KMS-11 (cell line): ENCODE measurements around the gene INSYN2B.

Source experiments
- H2AFZ ChIP-seq: fragments of 200-600 bp; sonication (generic); 2 replicates; pipeline ENCODE4 v1.6.1; 2016; ENCODE audit warnings: antibody characterized with exemption, mixed run types, low read depth
- H3K27ac ChIP-seq: fragments of 200-600 bp; sonication (generic); 2 replicates; pipeline ENCODE4 v1.6.1; 2016; ENCODE audit warnings: mild to moderate bottlenecking, mixed run types
- H3K27me3 ChIP-seq: fragments of 200-600 bp; sonication (generic); 2 replicates; pipeline ENCODE4 v1.6.1; 2017; ENCODE audit warnings: mild to moderate bottlenecking, low read depth, mixed run types, moderate library complexity; ENCODE audit not compliant: insufficient read depth
- H3K36me3 ChIP-seq: fragments of 200-600 bp; sonication (generic); 2 replicates; pipeline ENCODE4 v1.6.1; 2017; ENCODE audit warnings: mild to moderate bottlenecking, mixed run types; ENCODE audit not compliant: insufficient read depth
- H3K4me1 ChIP-seq: fragments of 200-600 bp; sonication (generic); 2 replicates; pipeline ENCODE4 v1.6.1; 2016; ENCODE audit warnings: mild to moderate bottlenecking, low read depth, mixed run types; ENCODE audit not compliant: poor library complexity, severe bottlenecking
- H3K4me2 ChIP-seq: fragments of 200-600 bp; sonication (generic); 2 replicates; pipeline ENCODE4 v1.7.0; 2016; ENCODE audit warnings: mild to moderate bottlenecking, mixed run types
- H3K4me3 ChIP-seq: fragments of 200-600 bp; sonication (generic); IDR thresholded peaks from 2 replicates; pipeline ENCODE4 v1.6.1; 2017; ENCODE audit warnings: low read depth, low read length, mixed read lengths; ENCODE audit not compliant: insufficient read depth
- H3K79me2 ChIP-seq: fragments of 200-600 bp; sonication (generic); 2 replicates; pipeline ENCODE4 v1.6.1; 2016; ENCODE audit warnings: low read depth, mixed run types; ENCODE audit not compliant: insufficient read depth
- H3K9ac ChIP-seq: fragments of 200-600 bp; sonication (generic); 2 replicates; pipeline ENCODE4 v1.6.1; 2016; ENCODE audit warnings: mild to moderate bottlenecking, mixed run types
- H4K20me1 ChIP-seq: fragments of 200-600 bp; sonication (generic); 2 replicates; pipeline ENCODE4 v1.6.1; 2016; ENCODE audit warnings: mild to moderate bottlenecking, mixed run types; ENCODE audit not compliant: insufficient read depth
- TF ChIP-seq, protein P1 (sequence below): fragments of 200-600 bp; sonication (generic); conservative IDR thresholded peaks from 2 replicates; pipeline ENCODE4 v1.6.1; 2017; ENCODE audit warnings: low read depth, mild to moderate bottlenecking, antibody characterized with exemption, low read length, moderate library complexity, mixed read lengths

INSYN2B gene

DNA sequence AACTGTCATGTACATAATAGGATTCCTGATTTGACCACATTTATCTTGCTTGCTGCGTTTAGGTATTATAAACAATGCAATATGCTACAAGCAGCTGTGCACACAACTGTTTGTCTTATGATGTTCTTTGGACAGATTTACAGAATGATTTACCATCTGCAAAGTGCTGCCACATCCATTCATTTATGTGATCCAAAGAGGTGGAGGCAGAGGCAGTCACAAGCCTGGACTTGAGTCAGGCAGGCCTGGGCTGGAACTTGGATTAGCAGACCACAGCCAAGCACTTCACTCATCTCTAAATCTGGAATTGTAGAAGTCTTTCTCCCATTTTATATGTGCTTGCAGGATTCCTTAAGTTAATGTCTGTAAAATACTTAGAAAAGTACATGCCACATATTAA, 149.0 kb downstream of the INSYN2B start:
- Histone ChIP-seq H3K4me2 (no peak overlapping the region), H3K27me3 (no peaks in the 10 kb centered on the region), H3K79me2 (no peaks in the 10 kb centered on the region), H3K36me3 (no peaks in the 10 kb centered on the region), H3K4me1 (peaks cover 3% of the 10 kb centered on the region), H3K9ac (no peak overlapping the region), H3K27ac (no peak overlapping the region), H2AFZ (no peak overlapping the region), H3K4me3 (no peak overlapping the region), H4K20me1 (no peaks in the 10 kb centered on the region)
- TF ChIP-seq, protein P1, sequence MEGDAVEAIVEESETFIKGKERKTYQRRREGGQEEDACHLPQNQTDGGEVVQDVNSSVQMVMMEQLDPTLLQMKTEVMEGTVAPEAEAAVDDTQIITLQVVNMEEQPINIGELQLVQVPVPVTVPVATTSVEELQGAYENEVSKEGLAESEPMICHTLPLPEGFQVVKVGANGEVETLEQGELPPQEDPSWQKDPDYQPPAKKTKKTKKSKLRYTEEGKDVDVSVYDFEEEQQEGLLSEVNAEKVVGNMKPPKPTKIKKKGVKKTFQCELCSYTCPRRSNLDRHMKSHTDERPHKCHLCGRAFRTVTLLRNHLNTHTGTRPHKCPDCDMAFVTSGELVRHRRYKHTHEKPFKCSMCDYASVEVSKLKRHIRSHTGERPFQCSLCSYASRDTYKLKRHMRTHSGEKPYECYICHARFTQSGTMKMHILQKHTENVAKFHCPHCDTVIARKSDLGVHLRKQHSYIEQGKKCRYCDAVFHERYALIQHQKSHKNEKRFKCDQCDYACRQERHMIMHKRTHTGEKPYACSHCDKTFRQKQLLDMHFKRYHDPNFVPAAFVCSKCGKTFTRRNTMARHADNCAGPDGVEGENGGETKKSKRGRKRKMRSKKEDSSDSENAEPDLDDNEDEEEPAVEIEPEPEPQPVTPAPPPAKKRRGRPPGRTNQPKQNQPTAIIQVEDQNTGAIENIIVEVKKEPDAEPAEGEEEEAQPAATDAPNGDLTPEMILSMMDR, result no peak

DNA sequence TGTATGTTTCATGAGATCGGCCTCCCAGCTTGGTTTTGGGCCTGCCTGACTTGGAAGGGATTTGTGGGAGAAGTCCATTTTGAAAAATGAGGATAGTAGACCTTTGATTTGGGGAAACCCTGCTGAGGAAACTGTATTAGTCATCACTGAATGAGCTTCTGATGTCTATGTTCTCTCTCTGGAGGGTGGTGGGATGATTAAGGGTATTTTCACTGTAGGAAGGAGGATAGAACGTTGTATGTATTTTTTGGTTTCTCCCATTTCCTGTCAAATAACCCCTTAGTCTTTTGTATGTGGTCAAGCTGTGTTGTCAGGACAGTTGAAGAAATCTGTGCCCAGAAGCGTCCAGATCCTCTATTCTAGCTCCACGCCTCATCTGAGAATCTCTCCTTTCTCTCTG, 151.9 kb downstream of the INSYN2B start:
- H3K4me3 ChIP-seq, result no peak overlapping the region
- no peak overlapping the region for H3K9ac ChIP-seq
- TF ChIP-seq, protein P1, result no peak
- no peaks in the 10 kb centered on the region for H3K79me2 ChIP-seq
- H4K20me1 ChIP-seq, result no peaks in the 10 kb centered on the region
- H3K36me3 ChIP-seq, result no peaks in the 10 kb centered on the region
- H2AFZ ChIP-seq, result no peak overlapping the region
- no peak overlapping the region for H3K4me2 ChIP-seq
- H3K27ac ChIP-seq, result no peak overlapping the region
- H3K27me3 ChIP-seq, result no peaks in the 10 kb centered on the region
- H3K4me1 ChIP-seq, result no peaks in the 10 kb centered on the region

DNA sequence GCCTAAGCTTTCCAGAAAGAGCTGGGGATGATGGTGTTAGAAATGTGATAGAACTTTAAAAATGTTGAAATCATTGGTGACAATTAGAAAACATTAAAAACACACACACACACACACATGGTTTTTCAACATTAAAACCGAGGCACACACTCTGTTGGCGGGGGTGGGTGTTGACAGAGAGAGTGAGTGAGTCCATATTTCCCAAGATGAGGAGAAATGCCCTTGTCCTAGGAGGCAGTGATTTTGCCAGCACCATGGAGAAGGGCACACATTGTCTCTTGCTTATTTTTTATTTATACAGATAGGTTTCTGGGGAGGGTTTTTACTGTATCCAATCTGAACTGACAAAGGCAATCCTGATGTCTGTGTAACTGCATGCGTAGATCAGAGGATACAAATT, 152.5 kb downstream of the INSYN2B start:
- TF ChIP-seq, protein P1, result no peak
- H3K4me1 ChIP-seq, result no peaks in the 10 kb centered on the region
- no peaks in the 10 kb centered on the region for H3K79me2 ChIP-seq
- H3K27me3 ChIP-seq, result no peaks in the 10 kb centered on the region
- H3K36me3 ChIP-seq, result no peaks in the 10 kb centered on the region
- H3K4me3 ChIP-seq, result no peak overlapping the region
- no peak overlapping the region for H3K27ac ChIP-seq
- H3K9ac ChIP-seq, result no peak overlapping the region
- H3K4me2 ChIP-seq, result no peak overlapping the region
- no peak overlapping the region for H2AFZ ChIP-seq
- no peaks in the 10 kb centered on the region for H4K20me1 ChIP-seq

DNA sequence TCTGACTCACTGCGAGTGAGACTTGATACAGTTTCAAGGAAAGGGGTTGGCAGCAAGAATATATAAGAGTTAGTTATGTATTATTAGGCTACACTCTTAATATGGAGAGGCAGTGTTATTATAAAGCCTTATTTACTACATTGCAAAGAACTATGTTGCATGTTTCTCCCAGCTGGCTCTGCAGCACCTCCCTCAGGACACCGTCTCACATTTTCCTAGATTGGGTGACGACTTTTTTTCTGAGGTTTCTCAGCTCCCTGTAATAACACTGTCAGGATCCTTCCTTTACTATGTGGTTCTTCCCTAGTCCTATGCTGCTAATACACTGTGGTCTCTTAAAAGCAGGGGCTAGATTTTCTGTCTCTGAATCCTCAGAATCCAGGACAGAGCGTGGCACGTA, 153.7 kb downstream of the INSYN2B start:
- Histone ChIP-seq H4K20me1 (no peaks in the 10 kb centered on the region), H3K4me1 (no peaks in the 10 kb centered on the region), H3K79me2 (no peaks in the 10 kb centered on the region), H2AFZ (no peak overlapping the region), H3K9ac (no peak overlapping the region), H3K4me2 (no peak overlapping the region), H3K36me3 (no peaks in the 10 kb centered on the region), H3K27ac (no peak overlapping the region), H3K27me3 (no peaks in the 10 kb centered on the region), H3K4me3 (no peak overlapping the region)
- TF ChIP-seq, protein P1, result no peak

DNA sequence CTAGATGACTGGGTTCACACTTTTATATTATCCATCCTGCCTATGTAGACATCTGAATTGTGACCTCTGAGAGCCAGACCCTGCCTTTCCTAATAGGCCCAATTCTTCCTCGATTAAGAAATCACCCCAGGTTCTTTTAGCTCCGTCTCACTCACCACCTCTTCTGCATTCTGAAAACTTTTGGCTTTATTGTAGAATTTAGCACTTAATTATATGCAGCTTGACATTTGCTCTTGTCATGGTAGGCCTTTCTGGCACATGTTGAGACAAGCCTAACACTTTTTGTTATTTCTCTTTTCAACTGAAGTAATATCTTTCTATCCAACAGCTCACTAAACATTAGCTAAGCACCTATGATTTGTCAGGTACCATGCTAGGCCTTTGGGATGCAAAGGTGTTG, 163.3 kb downstream of the INSYN2B start:
- Histone ChIP-seq H4K20me1 (no peaks in the 10 kb centered on the region), H2AFZ (no peak overlapping the region), H3K9ac (no peak overlapping the region), H3K79me2 (no peaks in the 10 kb centered on the region), H3K4me3 (no peak overlapping the region), H3K4me2 (no peak overlapping the region), H3K36me3 (no peaks in the 10 kb centered on the region), H3K27ac (no peak overlapping the region), H3K4me1 (no peaks in the 10 kb centered on the region), H3K27me3 (no peaks in the 10 kb centered on the region)
- TF ChIP-seq, protein P1, result no peak
